Keratinocyte (primary cell): ENCODE data around the gene TMEM270. TPM values are rescaled to one million over a fixed set of nuclear protein-coding genes. Genes with fewer than 3 reads are reported as not detected.

Experiments
- DNase-seq: peaks from one replicate; pipeline ENCODE4 v3.0.0-alpha.2; 2011; ENCODE audit warnings: low read depth, missing footprints, low spot score
- FAIRE-seq: peaks from 2 replicates; lab custom pipeline; 2011; peaks lifted over from hg19 to GRCh38; lab: Jason Lieb, UNC
- H2AFZ ChIP-seq: 2 replicates; pipeline ENCODE4 v1.6.0; 2012; ENCODE audit warnings: low read length, control low read depth, inconsistent platforms; ENCODE audit not compliant: control insufficient read depth
- H3K27ac ChIP-seq: 2 replicates; pipeline ENCODE4 v1.5.1; 2011; ENCODE audit warnings: low read length; ENCODE audit not compliant: control insufficient read depth, insufficient read depth
- H3K27me3 ChIP-seq: 3 replicates; pipeline ENCODE4 v1.6.0; 2011; ENCODE audit warnings: low read length; ENCODE audit not compliant: control insufficient read depth, insufficient read depth; ENCODE audit errors: extremely low read depth
- H3K36me3 ChIP-seq, 2 experiments: 2 replicates in 1 of 2; 3 replicates in 1 of 2; pipeline ENCODE4 v1.5.1; 2011; ENCODE audit warnings: low read length in 2 of 2, mild to moderate bottlenecking in 1 of 2; ENCODE audit not compliant: control insufficient read depth in 2 of 2, insufficient read depth in 2 of 2; ENCODE audit errors: extremely low read depth in 1 of 2
- H3K4me1 ChIP-seq: 3 replicates; pipeline ENCODE4 v1.5.1; 2011; ENCODE audit warnings: low read length; ENCODE audit not compliant: control insufficient read depth, insufficient read depth; ENCODE audit errors: extremely low read depth
- H3K4me2 ChIP-seq: 3 replicates; pipeline ENCODE4 v1.6.0; 2011; ENCODE audit warnings: low read depth, low read length; ENCODE audit not compliant: control insufficient read depth, insufficient read depth; ENCODE audit errors: extremely low read depth
- H3K4me3 ChIP-seq, 3 experiments: fragments of 200-600 bp in 1 of 3; sonication (generic) in 1 of 3; 2 replicates in 2 of 3; 3 replicates in 1 of 3; pipeline ENCODE4 v1.5.1; 2011 to 2016; ENCODE audit warnings: low read length in 3 of 3, mild to moderate bottlenecking in 3 of 3, control low read depth in 2 of 3, inconsistent platforms in 1 of 3, low read depth in 1 of 3, mixed read lengths in 1 of 3, mixed run types in 1 of 3, moderate library complexity in 1 of 3; ENCODE audit not compliant: control insufficient read depth in 2 of 3, insufficient read depth in 2 of 3; ENCODE audit errors: extremely low read depth in 1 of 3
- H3K79me2 ChIP-seq: 2 replicates; pipeline ENCODE4 v1.6.0; 2012; ENCODE audit warnings: low read length; ENCODE audit not compliant: control insufficient read depth, insufficient read depth
- H3K9ac ChIP-seq: 3 replicates; pipeline ENCODE4 v1.6.0; 2011; ENCODE audit warnings: low read length; ENCODE audit not compliant: control insufficient read depth, insufficient read depth; ENCODE audit errors: extremely low read depth
- H3K9me1 ChIP-seq: 3 replicates; pipeline ENCODE4 v1.6.0; 2011; ENCODE audit warnings: low read length; ENCODE audit not compliant: control insufficient read depth, insufficient read depth; ENCODE audit errors: extremely low read depth
- H3K9me3 ChIP-seq: 2 replicates; pipeline ENCODE4 v1.5.1; 2012; ENCODE audit warnings: low read depth, low read length; ENCODE audit not compliant: control insufficient read depth
- H4K20me1 ChIP-seq: 3 replicates; pipeline ENCODE4 v1.6.0; 2011; ENCODE audit warnings: low read length; ENCODE audit not compliant: control insufficient read depth, insufficient read depth; ENCODE audit errors: extremely low read depth
- EZH2 ChIP-seq: IDR thresholded peaks from one replicate; pipeline ENCODE4 v1.6.1; 2012; ENCODE audit warnings: inconsistent platforms, mild to moderate bottlenecking, low read length, moderate library complexity
- dilution Hi-C: fragments of 300-500 bp; cut with MboI; formaldehyde crosslinking; loops from one replicate; pipeline ENCODE4 v1.7.0; 2020; ENCODE audit warnings: low sequenced_read_pairs; ENCODE audit not compliant: extremely low pct_ligation_motif_present
- polyA plus RNA-seq, 5 experiments: library from polyadenylated mRNA; depleted of rRNA in 3 of 5; stranded (reverse) in 3 of 5; stranded (forward) in 1 of 5; unstranded in 1 of 5; fragments of >200 nt; gene quantifications; 1 replicate in 1 of 5; 2 replicates in 3 of 5; 3 replicates in 1 of 5; pipeline versions ENCODE4 v1.2.1 to v1.2.3, GENCODE V29; 2011 to 2012; ENCODE audit warnings: missing spikeins in 2 of 5, low read depth in 1 of 5, low replicate concordance in 1 of 5
- TF ChIP-seq, protein P1 (sequence below), 3 experiments: IDR thresholded peaks in 1 of 3; conservative IDR thresholded peaks in 1 of 3; optimal IDR thresholded peaks in 1 of 3; 2 replicates in 2 of 3; 3 replicates in 1 of 3; pipeline versions ENCODE3 to v1.5.1; 2011; ENCODE audit warnings: low read length in 3 of 3, mild to moderate bottlenecking in 3 of 3, moderate library complexity in 2 of 3, control low read depth in 1 of 3, inconsistent platforms in 1 of 3; ENCODE audit not compliant: insufficient read depth in 2 of 3; ENCODE audit errors: extremely low read depth in 1 of 3

Gene TMEM270
- polyA plus RNA-seq, 1 donor (not counting 4 experiments of a cell fraction or from before 2014, with no cell fraction given), result not detected

DNA sequence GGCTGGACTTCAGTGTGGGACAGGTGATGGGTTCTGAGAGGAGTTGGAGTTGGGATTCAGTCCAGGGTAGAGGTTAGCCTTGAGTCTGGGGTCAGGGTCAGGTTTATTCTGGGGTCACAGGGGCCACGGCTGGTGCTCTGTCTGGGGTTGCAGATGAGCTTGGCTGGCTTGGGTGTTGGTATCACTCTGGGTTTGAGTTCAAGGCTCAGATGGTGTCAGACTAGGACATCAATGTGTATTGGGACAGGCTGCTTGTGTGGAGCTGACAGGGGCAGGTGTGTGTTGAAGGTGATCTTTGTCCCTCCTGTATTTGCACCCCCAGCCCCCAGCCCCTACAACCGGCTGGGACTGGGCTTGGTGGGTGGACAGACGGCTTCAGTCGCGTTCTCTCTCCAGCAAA, 26.8 kb downstream of the TMEM270 start:
- Histone ChIP-seq H3K27ac (no peak overlapping the region), H3K9me1 (no peaks in the 10 kb centered on the region), H3K9me3 (no peaks in the 10 kb centered on the region), H2AFZ (no peak overlapping the region), H3K4me3 (no peak overlapping the region), H3K79me2 (no peaks in the 10 kb centered on the region), H3K27me3 (peaks cover 6% of the 10 kb centered on the region), H3K4me1 (no peaks in the 10 kb centered on the region), H3K4me2 (no peak overlapping the region), H3K36me3 (no peaks in the 10 kb centered on the region), H4K20me1 (no peaks in the 10 kb centered on the region), H3K9ac (no peak overlapping the region)
- no peak for TF ChIP-seq EZH2
- TF ChIP-seq, protein P1, sequence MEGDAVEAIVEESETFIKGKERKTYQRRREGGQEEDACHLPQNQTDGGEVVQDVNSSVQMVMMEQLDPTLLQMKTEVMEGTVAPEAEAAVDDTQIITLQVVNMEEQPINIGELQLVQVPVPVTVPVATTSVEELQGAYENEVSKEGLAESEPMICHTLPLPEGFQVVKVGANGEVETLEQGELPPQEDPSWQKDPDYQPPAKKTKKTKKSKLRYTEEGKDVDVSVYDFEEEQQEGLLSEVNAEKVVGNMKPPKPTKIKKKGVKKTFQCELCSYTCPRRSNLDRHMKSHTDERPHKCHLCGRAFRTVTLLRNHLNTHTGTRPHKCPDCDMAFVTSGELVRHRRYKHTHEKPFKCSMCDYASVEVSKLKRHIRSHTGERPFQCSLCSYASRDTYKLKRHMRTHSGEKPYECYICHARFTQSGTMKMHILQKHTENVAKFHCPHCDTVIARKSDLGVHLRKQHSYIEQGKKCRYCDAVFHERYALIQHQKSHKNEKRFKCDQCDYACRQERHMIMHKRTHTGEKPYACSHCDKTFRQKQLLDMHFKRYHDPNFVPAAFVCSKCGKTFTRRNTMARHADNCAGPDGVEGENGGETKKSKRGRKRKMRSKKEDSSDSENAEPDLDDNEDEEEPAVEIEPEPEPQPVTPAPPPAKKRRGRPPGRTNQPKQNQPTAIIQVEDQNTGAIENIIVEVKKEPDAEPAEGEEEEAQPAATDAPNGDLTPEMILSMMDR (optimal IDR thresholded peaks at IDR 0.05 in 1 of 3, IDR thresholded peaks at IDR 0.05 in 1 of 3, conservative IDR thresholded peaks at IDR 0.05 in 1 of 3; ENCODE audit: extremely low read depth in 1 of 3, insufficient read depth in 2 of 3, low read length in 3 of 3), result no peak
- FAIRE-seq (no peak), DNase-seq (no peak)
- dilution Hi-C loops, result no loop called here

DNA sequence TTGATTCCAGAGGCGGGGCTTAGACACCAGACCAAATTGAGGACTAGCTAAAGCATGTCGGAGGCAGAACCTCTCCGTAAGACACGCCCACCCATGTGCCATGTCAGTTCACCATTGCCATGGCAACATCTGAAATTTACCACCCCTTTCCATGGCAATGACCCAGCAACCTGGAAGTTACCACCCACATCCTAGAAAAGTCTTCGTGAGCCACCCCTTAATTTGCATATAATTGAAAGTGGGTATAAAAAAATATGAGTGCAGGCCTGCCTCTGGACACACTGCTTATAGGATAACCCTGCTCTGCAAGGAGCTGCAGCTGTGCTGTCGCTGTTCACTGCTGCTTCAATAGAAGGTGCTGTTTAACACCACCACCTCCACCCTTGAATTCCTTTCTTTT, 28.0 kb downstream of the TMEM270 start:
- Histone ChIP-seq H3K27me3 (peaks cover 17% of the 10 kb centered on the region), H3K4me2 (no peak overlapping the region), H2AFZ (no peak overlapping the region), H3K9ac (no peak overlapping the region), H3K9me1 (no peaks in the 10 kb centered on the region), H3K27ac (no peak overlapping the region), H4K20me1 (no peaks in the 10 kb centered on the region), H3K4me3 (no peak overlapping the region), H3K9me3 (no peaks in the 10 kb centered on the region), H3K79me2 (no peaks in the 10 kb centered on the region), H3K4me1 (no peaks in the 10 kb centered on the region), H3K36me3 (no peaks in the 10 kb centered on the region)
- no peak for DNase-seq
- dilution Hi-C loops, result no loop called here
- TF ChIP-seq, protein P1 (optimal IDR thresholded peaks at IDR 0.05 in 1 of 3, IDR thresholded peaks at IDR 0.05 in 1 of 3, conservative IDR thresholded peaks at IDR 0.05 in 1 of 3; ENCODE audit: extremely low read depth in 1 of 3, insufficient read depth in 2 of 3, low read length in 3 of 3), result no peak
- no peak for TF ChIP-seq EZH2
- FAIRE-seq, result no peak
